ENCODE results near the gene CD7.

CD7 gene

DNA sequence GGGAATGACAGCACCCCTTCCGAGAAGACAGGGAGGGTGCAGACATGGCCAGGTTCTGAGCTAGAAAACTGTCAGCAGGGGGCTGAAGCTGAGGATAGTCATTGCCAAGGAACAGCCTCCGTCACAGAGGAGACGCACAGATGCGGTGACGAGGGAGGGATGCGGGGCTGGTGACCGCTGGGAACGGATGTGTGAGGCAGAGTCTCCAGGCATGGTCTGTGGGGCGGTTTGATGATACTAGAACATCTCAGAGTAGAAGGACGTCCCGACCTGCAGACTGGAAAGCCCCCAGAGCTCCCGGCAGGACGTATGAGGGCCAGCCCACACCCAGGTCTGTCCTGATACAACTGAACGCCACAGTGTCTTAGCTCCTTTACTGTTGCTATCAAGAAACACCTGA is 42.1 kb downstream of the CD7 start:
- H3K4me1 ChIP-seq (ENCODE audit: low read length), result peaks cover 24% of the 10 kb centered on the region
- H3K36me3 ChIP-seq (replicated peaks; ENCODE audit: low read depth, low read length), result peaks cover 14% of the 10 kb centered on the region
- no peak overlapping the region for H3K9ac ChIP-seq (ENCODE audit: low read length)
- H3K27me3 ChIP-seq (ENCODE audit: low read depth, low read length), result peaks cover 13% of the 10 kb centered on the region; the same call in 1 of the 2 replicates
- H3K79me2 ChIP-seq (ENCODE audit: low read length), result peaks cover 30% of the 10 kb centered on the region
- H3K27ac ChIP-seq (ENCODE audit: low read length), result no peak overlapping the region
- no peak overlapping the region for H3K4me2 ChIP-seq (ENCODE audit: low read length)
- no peak overlapping the region for H3K4me3 ChIP-seq (ENCODE audit: low read length)
- H4K20me1 ChIP-seq (ENCODE audit: insufficient read depth, low read length), result peaks cover 23% of the 10 kb centered on the region
- no peak overlapping the region for H2AFZ ChIP-seq (ENCODE audit: low read depth, low read length)
- H3K9me3 ChIP-seq (ENCODE audit: insufficient read depth, low read length), result no peaks in the 10 kb centered on the region
- TF ChIP-seq EZH2phosphoT487 (IDR thresholded peaks at IDR 0.05; ENCODE audit: low read depth), result no peak
- TF ChIP-seq, protein P1, sequence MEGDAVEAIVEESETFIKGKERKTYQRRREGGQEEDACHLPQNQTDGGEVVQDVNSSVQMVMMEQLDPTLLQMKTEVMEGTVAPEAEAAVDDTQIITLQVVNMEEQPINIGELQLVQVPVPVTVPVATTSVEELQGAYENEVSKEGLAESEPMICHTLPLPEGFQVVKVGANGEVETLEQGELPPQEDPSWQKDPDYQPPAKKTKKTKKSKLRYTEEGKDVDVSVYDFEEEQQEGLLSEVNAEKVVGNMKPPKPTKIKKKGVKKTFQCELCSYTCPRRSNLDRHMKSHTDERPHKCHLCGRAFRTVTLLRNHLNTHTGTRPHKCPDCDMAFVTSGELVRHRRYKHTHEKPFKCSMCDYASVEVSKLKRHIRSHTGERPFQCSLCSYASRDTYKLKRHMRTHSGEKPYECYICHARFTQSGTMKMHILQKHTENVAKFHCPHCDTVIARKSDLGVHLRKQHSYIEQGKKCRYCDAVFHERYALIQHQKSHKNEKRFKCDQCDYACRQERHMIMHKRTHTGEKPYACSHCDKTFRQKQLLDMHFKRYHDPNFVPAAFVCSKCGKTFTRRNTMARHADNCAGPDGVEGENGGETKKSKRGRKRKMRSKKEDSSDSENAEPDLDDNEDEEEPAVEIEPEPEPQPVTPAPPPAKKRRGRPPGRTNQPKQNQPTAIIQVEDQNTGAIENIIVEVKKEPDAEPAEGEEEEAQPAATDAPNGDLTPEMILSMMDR (IDR thresholded peaks at IDR 0.05; ENCODE audit: low read depth, low read length), result no peak

DNA sequence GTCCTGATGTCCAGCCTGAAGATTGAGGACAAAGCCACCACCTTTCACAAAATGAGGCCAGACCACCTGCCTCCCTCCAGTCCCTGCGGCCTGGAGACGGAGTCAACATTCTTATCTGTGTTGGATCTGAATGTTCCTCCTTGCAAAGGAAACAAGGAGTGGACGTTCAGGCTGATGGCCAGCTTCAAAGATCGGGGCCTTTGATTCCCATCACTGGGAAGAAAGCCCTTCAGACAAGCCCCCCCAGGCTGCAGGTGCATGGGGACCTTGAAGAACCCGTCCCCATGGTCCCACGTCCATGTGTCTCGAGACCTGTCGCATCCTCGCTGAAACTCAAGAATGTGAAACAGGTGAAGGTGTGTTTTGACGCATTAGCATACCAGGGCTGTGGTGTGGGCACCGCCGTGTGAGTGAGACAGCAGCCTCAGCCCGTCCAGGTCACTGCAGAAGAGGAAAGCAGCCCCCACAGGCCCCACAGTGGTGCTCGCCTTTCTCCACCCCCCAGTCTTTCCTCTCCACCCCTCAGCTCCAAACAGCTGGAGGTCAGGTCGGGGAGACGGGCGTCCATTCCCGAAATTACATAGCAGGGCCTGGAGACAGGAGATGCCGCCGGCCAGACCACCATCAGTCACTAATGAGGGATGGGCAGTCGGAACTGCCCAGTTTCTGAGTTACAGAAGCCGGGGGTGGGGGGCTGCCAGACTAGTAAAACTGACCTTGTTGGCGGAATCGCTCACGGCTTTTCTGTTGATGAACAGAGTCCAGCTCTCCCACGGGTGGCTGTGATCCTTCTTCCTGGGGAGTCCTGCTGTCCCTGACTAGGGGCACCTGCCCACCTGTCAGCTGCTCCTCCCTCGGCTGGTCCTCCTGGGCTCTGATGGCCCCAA is 43.0 kb downstream of the CD7 start:
- H3K4me1 ChIP-seq (ENCODE audit: low read length), result peaks cover 18% of the 10 kb centered on the region
- peak overlapping the region; percentile 98 for H3K4me3 ChIP-seq (ENCODE audit: low read length)
- no peak overlapping the region for H3K27ac ChIP-seq (ENCODE audit: low read length)
- peaks cover 33% of the 10 kb centered on the region for H4K20me1 ChIP-seq (ENCODE audit: insufficient read depth, low read length)
- no peaks in the 10 kb centered on the region for H3K9me3 ChIP-seq (ENCODE audit: insufficient read depth, low read length)
- peaks cover 40% of the 10 kb centered on the region for H3K79me2 ChIP-seq (ENCODE audit: low read length)
- H3K9ac ChIP-seq (ENCODE audit: low read length), result peak overlapping the region; percentile 46
- no peak for TF ChIP-seq EZH2phosphoT487 (IDR thresholded peaks at IDR 0.05; ENCODE audit: low read depth)
- TF ChIP-seq, protein P1 (IDR thresholded peaks at IDR 0.05; ENCODE audit: low read depth, low read length), result no peak
- peaks cover 23% of the 10 kb centered on the region for H3K36me3 ChIP-seq (replicated peaks; ENCODE audit: low read depth, low read length)
- peak overlapping the region; percentile 83 for H3K4me2 ChIP-seq (ENCODE audit: low read length)
- H3K27me3 ChIP-seq (ENCODE audit: low read depth, low read length), result peaks cover 13% of the 10 kb centered on the region; the same call in 1 of the 2 replicates
- H2AFZ ChIP-seq (ENCODE audit: low read depth, low read length), result 0 out of 2 replicates have a peak overlapping the region, but pooled peaks have one; percentile 79

DNA sequence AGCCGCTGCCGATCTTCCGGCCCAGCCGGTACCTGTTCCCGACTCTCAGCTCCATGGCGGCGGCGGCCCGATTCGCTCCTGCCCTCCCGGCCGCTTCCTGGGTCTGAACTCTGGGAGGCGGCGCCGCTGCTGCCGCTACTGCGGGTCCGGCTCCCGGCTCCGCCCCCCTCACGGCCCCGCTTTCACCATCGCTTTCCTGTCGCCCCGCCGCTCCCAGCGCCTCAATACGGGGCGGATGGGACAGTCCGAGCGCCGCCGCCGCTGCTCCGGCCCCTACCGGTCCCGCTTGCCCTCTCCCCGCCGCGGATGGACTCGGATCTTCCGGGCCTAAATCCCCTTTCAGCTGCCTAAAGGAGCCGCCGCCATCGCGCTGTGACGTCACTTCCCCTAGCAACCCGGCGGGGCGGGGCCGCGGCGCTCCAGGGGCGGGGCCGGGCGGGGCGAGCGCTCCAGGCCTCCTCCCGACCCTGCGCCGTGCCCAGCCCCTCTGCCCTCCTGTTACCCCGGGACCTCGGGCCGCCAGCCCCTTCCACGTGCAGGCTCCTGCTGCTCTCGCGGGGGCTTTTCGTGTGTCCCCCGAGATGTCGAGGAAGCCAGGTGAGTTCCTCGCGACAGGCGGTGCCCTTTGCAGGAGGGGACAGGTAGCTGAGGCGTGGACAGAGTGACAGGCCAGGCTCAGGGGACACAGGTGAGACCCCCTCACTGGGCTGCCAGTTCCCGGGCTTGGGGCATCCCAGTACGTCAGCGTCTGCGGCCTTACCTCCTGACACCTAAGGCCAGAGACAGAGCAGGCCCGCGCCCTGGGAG is 43.9 kb downstream of the CD7 start, which contains the start of gene CSNK1D:
Gene CSNK1D (minus strand): TSS at position 374 of the 807 bp plus-strand sequence. CDS start 319 bp downstream, at position 55.
- peaks cover 13% of the 10 kb centered on the region; the same call in 1 of the 2 replicates for H3K27me3 ChIP-seq (ENCODE audit: low read depth, low read length)
- TF ChIP-seq, protein P1 (IDR thresholded peaks at IDR 0.05; ENCODE audit: low read depth, low read length), result no peak
- TF ChIP-seq EZH2phosphoT487 (IDR thresholded peaks at IDR 0.05; ENCODE audit: low read depth), result no peak
- peaks cover 28% of the 10 kb centered on the region for H3K36me3 ChIP-seq (replicated peaks; ENCODE audit: low read depth, low read length)
- peaks cover 12% of the 10 kb centered on the region for H3K4me1 ChIP-seq (ENCODE audit: low read length)
- peak within 1 kb of the TSS; percentile 79 for H2AFZ ChIP-seq (ENCODE audit: low read depth, low read length)
- peak within 1 kb of the TSS; percentile 94 for H3K9ac ChIP-seq (ENCODE audit: low read length)
- H3K4me3 ChIP-seq (ENCODE audit: low read length), result peak within 1 kb of the TSS; percentile 98
- H3K27ac ChIP-seq (ENCODE audit: low read length), result peak within 1 kb of the TSS; percentile 72
- H4K20me1 ChIP-seq (ENCODE audit: insufficient read depth, low read length), result peaks cover 41% of the 10 kb centered on the region
- no peaks in the 10 kb centered on the region for H3K9me3 ChIP-seq (ENCODE audit: insufficient read depth, low read length)
- H3K4me2 ChIP-seq (ENCODE audit: low read length), result peak within 1 kb of the TSS; percentile 100
- H3K79me2 ChIP-seq (ENCODE audit: low read length), result peaks cover 48% of the 10 kb centered on the region
